GM12874 (cell line): Measurements from ENCODE around the gene HSPB9.

Source experiments
- CTCF ChIP-seq: IDR thresholded peaks from 2 replicates; pipeline ENCODE4 v1.5.1; 2011; ENCODE audit warnings: low read depth, mild to moderate bottlenecking, control low read depth, low read length, moderate library complexity; ENCODE audit not compliant: insufficient read depth

HSPB9 gene

GRCh38 chr17:42081516-42082129 lies 41.0 kb upstream of the HSPB9 start:
- TF ChIP-seq CTCF, result no peak

GRCh38 chr17:42087042-42087701 lies 35.4 kb upstream of the HSPB9 start:
- no peak for TF ChIP-seq CTCF

GRCh38 chr17:42087736-42088705 lies 34.6 kb upstream of the HSPB9 start:
- no peak for TF ChIP-seq CTCF

- no peak for TF ChIP-seq CTCF
Observed at GRCh38 chr17:42088736-42089135, 33.9 kb upstream of the HSPB9 start.

GRCh38 chr17:42090964-42091790 lies 31.4 kb upstream of the HSPB9 start:
- no peak for TF ChIP-seq CTCF

- TF ChIP-seq CTCF, result no peak
Observed at GRCh38 chr17:42092939-42093338, 29.7 kb upstream of the HSPB9 start.
